ENCODE measurements around the gene GMDS.

DNA sequence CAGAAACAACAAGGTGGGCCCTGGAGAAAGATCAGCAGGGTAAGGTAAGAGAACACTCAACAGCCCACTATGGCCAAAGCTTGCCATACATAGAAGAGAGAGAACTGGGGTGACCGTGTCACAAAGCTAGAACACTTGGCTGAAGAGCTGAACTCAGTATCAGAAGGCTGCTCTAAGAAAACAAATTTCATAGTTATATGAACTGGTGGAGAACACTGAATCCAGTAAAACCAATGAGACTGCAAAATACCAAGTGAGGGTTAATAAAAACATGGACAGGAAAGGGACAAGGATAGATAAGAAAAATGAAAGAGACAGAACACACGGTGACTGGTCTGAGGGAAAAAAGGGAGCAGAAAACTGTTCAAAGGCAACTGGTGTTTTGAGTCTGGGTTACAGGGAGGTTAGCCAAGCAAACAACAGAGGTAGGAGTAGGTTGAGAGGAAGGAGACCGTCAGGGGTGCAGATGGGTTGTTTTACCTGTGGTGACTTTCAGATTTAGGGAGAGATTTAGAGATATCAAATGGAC lies 56.5 kb downstream of the GMDS start:
- no peak for TF ChIP-seq EZH2 (IDR thresholded peaks at IDR 0.05; ENCODE audit: low read length, missing control alignments)
- no peak for TF ChIP-seq CTCF (conservative IDR thresholded peaks at IDR 0.05 in 1 of 2, IDR thresholded peaks at IDR 0.05 in 1 of 2; ENCODE audit: low read depth in 1 of 2, low read length in 2 of 2)

Measured in fibroblast of lung (primary cell).